H9 (cell line): Measurements from ENCODE around the gene COL17A1. TPM values are rescaled to one million over a fixed set of nuclear protein-coding genes. Genes with fewer than 3 reads are reported as not detected.

Source experiments
- DNase-seq: peaks from one replicate; pipeline ENCODE4 v3.0.0-alpha.2; 2017
- H2AFZ ChIP-seq: one replicate; pipeline ENCODE4 v1.6.1; 2013; ENCODE audit warnings: mild to moderate bottlenecking, low read length, control low read depth, moderate library complexity
- H2AK5ac ChIP-seq: 2 replicates; pipeline ENCODE4 v1.6.1; 2013; ENCODE audit warnings: low read length, control low read depth, mixed read lengths; ENCODE audit not compliant: insufficient read length
- H2BK120ac ChIP-seq: one replicate; pipeline ENCODE4 v1.6.1; 2013; ENCODE audit warnings: low read depth, mild to moderate bottlenecking, low read length, control low read depth, inconsistent platforms; ENCODE audit not compliant: poor library complexity, severe bottlenecking
- H2BK12ac ChIP-seq: 2 replicates; pipeline ENCODE4 v1.6.1; 2013; ENCODE audit warnings: low read length, control low read depth, mixed read lengths, low read depth; ENCODE audit not compliant: insufficient read length
- H2BK15ac ChIP-seq: 2 replicates; pipeline ENCODE4 v1.6.1; 2013; ENCODE audit warnings: low read depth, low read length, control low read depth
- H2BK20ac ChIP-seq: one replicate; pipeline ENCODE4 v1.6.1; 2013; ENCODE audit warnings: low read depth, mild to moderate bottlenecking, low read length, control low read depth, inconsistent platforms; ENCODE audit not compliant: poor library complexity, severe bottlenecking
- H2BK5ac ChIP-seq: 2 replicates; pipeline ENCODE4 v1.6.1; 2013; ENCODE audit warnings: low read length, control low read depth, mixed read lengths; ENCODE audit not compliant: insufficient read length
- H3K14ac ChIP-seq: 2 replicates; pipeline ENCODE4 v1.6.1; 2013; ENCODE audit warnings: low read length, control low read depth; ENCODE audit not compliant: insufficient read depth
- H3K18ac ChIP-seq: 2 replicates; pipeline ENCODE4 v1.6.1; 2013; ENCODE audit warnings: low read depth, mild to moderate bottlenecking, mixed read lengths, low read length, control low read depth; ENCODE audit not compliant: insufficient read length
- H3K23ac ChIP-seq: 2 replicates; pipeline ENCODE4 v1.6.1; 2013; ENCODE audit warnings: low read length, control low read depth, mixed read lengths, low read depth; ENCODE audit not compliant: insufficient read length
- H3K23me2 ChIP-seq: 2 replicates; pipeline ENCODE4 v1.6.1; 2013; ENCODE audit warnings: low read depth, mild to moderate bottlenecking, mixed read lengths, low read length, control low read depth; ENCODE audit not compliant: insufficient read length, poor library complexity, severe bottlenecking
- H3K27ac ChIP-seq: 2 replicates; pipeline ENCODE4 v1.5.1; 2013; ENCODE audit warnings: low read length, control low read depth, mixed read lengths, low read depth; ENCODE audit not compliant: insufficient read length
- H3K27me3 ChIP-seq: 2 replicates; pipeline ENCODE4 v1.6.1; 2013; ENCODE audit warnings: low read length, control low read depth, inconsistent platforms; ENCODE audit not compliant: insufficient read depth
- H3K4ac ChIP-seq: 2 replicates; pipeline ENCODE4 v1.6.1; 2013; ENCODE audit warnings: low read depth, mild to moderate bottlenecking, control low read depth, inconsistent platforms, low read length, moderate library complexity
- H3K4me1 ChIP-seq: 2 replicates; pipeline ENCODE4 v1.6.1; 2013; ENCODE audit warnings: low read length, control low read depth, inconsistent platforms; ENCODE audit not compliant: insufficient read depth
- H3K4me2 ChIP-seq: 2 replicates; pipeline ENCODE4 v1.6.1; 2013; ENCODE audit warnings: low read length, control low read depth, mixed read lengths; ENCODE audit not compliant: insufficient read length, insufficient read depth
- H3K56ac ChIP-seq: 2 replicates; pipeline ENCODE4 v1.6.1; 2013; ENCODE audit warnings: low read depth, mild to moderate bottlenecking, mixed read lengths, low read length, control low read depth; ENCODE audit not compliant: insufficient read length
- H3K79me1 ChIP-seq: 2 replicates; pipeline ENCODE4 v1.6.1; 2013; ENCODE audit warnings: low read depth, mild to moderate bottlenecking, moderate library complexity, low read length, control low read depth, inconsistent platforms; ENCODE audit not compliant: insufficient read depth, poor library complexity, severe bottlenecking
- H3K79me2 ChIP-seq: 2 replicates; pipeline ENCODE4 v1.6.1; 2013; ENCODE audit warnings: low read length, control low read depth, inconsistent platforms; ENCODE audit not compliant: insufficient read depth
- H3K9ac ChIP-seq: 2 replicates; pipeline ENCODE4 v1.6.1; 2013; ENCODE audit warnings: low read length, control low read depth, mixed read lengths; ENCODE audit not compliant: insufficient read length; ENCODE audit errors: extremely low read depth
- H3K9me3 ChIP-seq: one replicate; pipeline ENCODE4 v1.6.1; 2013; ENCODE audit warnings: low read depth, low read length, inconsistent platforms; ENCODE audit not compliant: control insufficient read depth
- H3T11ph ChIP-seq: one replicate; pipeline ENCODE4 v1.6.1; 2013; ENCODE audit warnings: mild to moderate bottlenecking, low read length, control low read depth, inconsistent platforms
- H4K20me1 ChIP-seq: one replicate; pipeline ENCODE4 v1.6.1; 2013; ENCODE audit not compliant: control insufficient read depth, insufficient read length, insufficient read depth
- H4K5ac ChIP-seq: 2 replicates; pipeline ENCODE4 v1.6.1; 2013; ENCODE audit warnings: low read depth, mild to moderate bottlenecking, mixed read lengths, low read length, control low read depth; ENCODE audit not compliant: insufficient read length
- H4K8ac ChIP-seq: replicated peaks from 2 replicates; pipeline ENCODE4 v1.6.1; 2013; ENCODE audit warnings: low read length, control low read depth, mixed read lengths, low read depth; ENCODE audit not compliant: insufficient read length
- H4K91ac ChIP-seq: 2 replicates; pipeline ENCODE4 v1.6.1; 2013; ENCODE audit warnings: low read depth, mild to moderate bottlenecking, moderate library complexity, mixed read lengths, low read length, control low read depth; ENCODE audit not compliant: insufficient read length
- H3K27ac Mint-ChIP-seq, 3 experiments: 2 replicates in 2 of 3; 3 replicates in 1 of 3; pipeline ENCODE4 v1.8.0; 2020 to 2021; ENCODE audit warnings: mixed read lengths in 3 of 3, mild to moderate bottlenecking in 1 of 3, moderate library complexity in 1 of 3
- H3K27me3 Mint-ChIP-seq: 2 replicates; pipeline ENCODE4 v1.8.0; 2021; ENCODE audit warnings: low read depth, mild to moderate bottlenecking, moderate library complexity, mixed read lengths
- H3K36me3 Mint-ChIP-seq, 3 experiments: 2 replicates in 2 of 3; 3 replicates in 1 of 3; pipeline ENCODE4 v1.8.0; 2020 to 2021; ENCODE audit warnings: low read depth in 3 of 3, mixed read lengths in 3 of 3; ENCODE audit not compliant: insufficient read depth in 1 of 3
- H3K4me1 Mint-ChIP-seq, 2 experiments: 2 replicates each; pipeline ENCODE4 v1.8.0; 2020; ENCODE audit warnings: mixed read lengths in 2 of 2
- H3K4me3 Mint-ChIP-seq, 2 experiments: 2 replicates in 1 of 2; 3 replicates in 1 of 2; pipeline ENCODE4 v1.8.0; 2020 to 2021; ENCODE audit warnings: mild to moderate bottlenecking in 2 of 2, mixed read lengths in 2 of 2, moderate library complexity in 1 of 2
- H3K9me3 Mint-ChIP-seq, 2 experiments: 2 replicates in 1 of 2; 3 replicates in 1 of 2; pipeline ENCODE4 v1.8.0; 2020; ENCODE audit warnings: mild to moderate bottlenecking in 2 of 2, mixed read lengths in 2 of 2, moderate library complexity in 1 of 2
- WGBS: extraction: QIAGEN DNeasy Blood & Tissue Kit; methylation state at CpG from one replicate; pipeline ENCODE4 v1.1.7; 2013; ENCODE audit warnings: missing lambda C conversion rate, low lambda C conversion rate, mixed read lengths; ENCODE audit not compliant: insufficient read length; ENCODE audit errors: extremely low coverage; 5-methylcytosine and 5-hydroxymethylcytosine counted together
- total RNA-seq: library from RNA; stranded (reverse); gene quantifications from 2 replicates; pipeline ENCODE4 v1.2.1, GENCODE V29; 2021
- TF ChIP-seq, protein P1 (sequence below): fragments of 200-600 bp; sonication (generic); conservative IDR thresholded peaks from 3 replicates; pipeline ENCODE4 v1.8.0; 2021; ENCODE audit warnings: antibody characterized with exemption, mild to moderate bottlenecking

Gene COL17A1
- total RNA-seq, 1 experiment from 2014 or later = 1.9 TPM

DNA sequence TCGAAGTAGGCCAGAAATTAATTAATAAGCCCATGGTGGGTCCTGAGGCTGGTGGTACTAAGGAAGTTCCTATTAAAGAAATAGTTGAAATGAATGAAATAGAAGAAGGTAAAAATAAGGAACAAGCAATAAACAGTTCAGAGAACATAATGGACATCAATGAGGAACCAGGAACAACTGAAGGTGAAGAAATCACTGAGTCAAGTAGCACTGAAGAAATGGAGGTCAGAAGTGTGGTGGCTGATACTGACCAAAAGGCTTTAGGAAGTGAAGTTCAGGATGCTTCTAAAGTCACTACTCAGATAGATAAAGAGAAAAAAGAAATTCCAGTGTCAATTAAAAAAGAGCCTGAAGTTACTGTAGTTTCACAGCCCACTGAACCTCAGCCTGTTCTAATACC is 82.8 kb downstream of the COL17A1 start:
- Histone ChIP-seq H3K4me2 (no peak overlapping the region), H2AK5ac (no peak overlapping the region), H3K18ac (no peak overlapping the region), H2BK12ac (no peak overlapping the region), H3K79me2 (no peaks in the 10 kb centered on the region), H3K27me3 (no peaks in the 10 kb centered on the region), H2BK20ac (no peak overlapping the region), H4K5ac (no peak overlapping the region), H3K9me3 (no peaks in the 10 kb centered on the region), H2BK120ac (no peak overlapping the region), H2BK5ac (no peak overlapping the region), H3K23ac (no peak overlapping the region), H4K8ac (no peak overlapping the region), H2BK15ac (no peak overlapping the region), H2AFZ (no peak overlapping the region), H3K14ac (no peak overlapping the region), H3K9ac (no peak overlapping the region), H3K4me1 (no peaks in the 10 kb centered on the region), H3T11ph (no peak overlapping the region), H3K4ac (no peak overlapping the region), H3K79me1 (no peaks in the 10 kb centered on the region), H3K56ac (no peak overlapping the region), H3K27ac (no peak overlapping the region), H3K23me2 (no peaks in the 10 kb centered on the region), H4K91ac (no peak overlapping the region), H4K20me1 (no peaks in the 10 kb centered on the region)
- no CpG with 5 or more reads among the region's 1 CpG for WGBS
- no peaks in the 10 kb centered on the region for H3K27me3 Mint-ChIP-seq
- no peaks in the 10 kb centered on the region for H3K9me3 Mint-ChIP-seq
- H3K27ac Mint-ChIP-seq = no peak overlapping the region
- TF ChIP-seq, protein P1, sequence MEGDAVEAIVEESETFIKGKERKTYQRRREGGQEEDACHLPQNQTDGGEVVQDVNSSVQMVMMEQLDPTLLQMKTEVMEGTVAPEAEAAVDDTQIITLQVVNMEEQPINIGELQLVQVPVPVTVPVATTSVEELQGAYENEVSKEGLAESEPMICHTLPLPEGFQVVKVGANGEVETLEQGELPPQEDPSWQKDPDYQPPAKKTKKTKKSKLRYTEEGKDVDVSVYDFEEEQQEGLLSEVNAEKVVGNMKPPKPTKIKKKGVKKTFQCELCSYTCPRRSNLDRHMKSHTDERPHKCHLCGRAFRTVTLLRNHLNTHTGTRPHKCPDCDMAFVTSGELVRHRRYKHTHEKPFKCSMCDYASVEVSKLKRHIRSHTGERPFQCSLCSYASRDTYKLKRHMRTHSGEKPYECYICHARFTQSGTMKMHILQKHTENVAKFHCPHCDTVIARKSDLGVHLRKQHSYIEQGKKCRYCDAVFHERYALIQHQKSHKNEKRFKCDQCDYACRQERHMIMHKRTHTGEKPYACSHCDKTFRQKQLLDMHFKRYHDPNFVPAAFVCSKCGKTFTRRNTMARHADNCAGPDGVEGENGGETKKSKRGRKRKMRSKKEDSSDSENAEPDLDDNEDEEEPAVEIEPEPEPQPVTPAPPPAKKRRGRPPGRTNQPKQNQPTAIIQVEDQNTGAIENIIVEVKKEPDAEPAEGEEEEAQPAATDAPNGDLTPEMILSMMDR = no peak
- no peak for DNase-seq
- H3K4me1 Mint-ChIP-seq = no peaks in the 10 kb centered on the region
- H3K4me3 Mint-ChIP-seq = no peak overlapping the region
- H3K36me3 Mint-ChIP-seq = peaks cover 4 to 21% (median 21%) of the 10 kb centered on the region in 3 experiments; a peak in 5 of 7 replicates
